Calu3 (cell line): ENCODE results near the gene HSBP1L1. TPM values are rescaled to one million over a fixed set of nuclear protein-coding genes. Genes with fewer than 3 reads are reported as not detected.

Source experiments
- BruUV-seq: library from RNA; stranded (reverse); fragments of 400-500 nt; replicated peaks from 2 replicates; lab custom pipeline; 2021; lab: Mats Ljungman, UMichigan
- CTCF ChIA-PET: fragments of 300-600 bp; sonication (Branson Sonifier 250); formaldehyde crosslinking; loops from one replicate; lab custom pipeline; 2022; ENCODE audit warnings: antibody characterized with exemption; lab: Charles Lee
- DNase-seq: peaks from one replicate; pipeline ENCODE4 v3.0.0; 2022
- H3K27ac Mint-ChIP-seq: one replicate; pipeline ENCODE4 v1.8.0; 2022; ENCODE audit warnings: mixed read lengths; ENCODE audit not compliant: unreplicated experiment
- H3K27me3 Mint-ChIP-seq: one replicate; pipeline ENCODE4 v1.8.0; 2022; ENCODE audit warnings: mixed read lengths; ENCODE audit not compliant: unreplicated experiment
- H3K36me3 Mint-ChIP-seq: one replicate; pipeline ENCODE4 v1.8.0; 2022; ENCODE audit warnings: mild to moderate bottlenecking, moderate library complexity, mixed read lengths; ENCODE audit not compliant: insufficient read depth, unreplicated experiment
- H3K4me1 Mint-ChIP-seq: one replicate; pipeline ENCODE4 v1.8.0; 2022; ENCODE audit warnings: mild to moderate bottlenecking, low read depth, mixed read lengths; ENCODE audit not compliant: unreplicated experiment
- H3K4me3 Mint-ChIP-seq: one replicate; pipeline ENCODE4 v1.8.0; 2022; ENCODE audit warnings: mild to moderate bottlenecking, low read depth, moderate library complexity, mixed read lengths; ENCODE audit not compliant: unreplicated experiment
- H3K9me3 Mint-ChIP-seq: one replicate; pipeline ENCODE4 v1.8.0; 2022; ENCODE audit warnings: low read depth, mixed read lengths; ENCODE audit not compliant: unreplicated experiment
- intact Hi-C: fragments of 100-400 bp; cut with micrococcal nuclease; formaldehyde crosslinking; loops from one replicate; pipeline ENCODE4 v1.10.0; 2022; ENCODE audit not compliant: unreplicated experiment
- total RNA-seq: library from RNA; stranded (reverse); gene quantifications from 2 replicates; pipeline ENCODE4 v1.2.3, GENCODE V29; 2022
- TF ChIP-seq, protein P1 (sequence below): fragments of 200-600 bp; IDR thresholded peaks from one replicate; pipeline ENCODE4 v1.8.0; 2022; ENCODE audit warnings: antibody characterized with exemption; ENCODE audit not compliant: unreplicated experiment

HSBP1L1 gene
- total RNA-seq, 1 experiment from 2014 or later = 18.8 TPM

DNA sequence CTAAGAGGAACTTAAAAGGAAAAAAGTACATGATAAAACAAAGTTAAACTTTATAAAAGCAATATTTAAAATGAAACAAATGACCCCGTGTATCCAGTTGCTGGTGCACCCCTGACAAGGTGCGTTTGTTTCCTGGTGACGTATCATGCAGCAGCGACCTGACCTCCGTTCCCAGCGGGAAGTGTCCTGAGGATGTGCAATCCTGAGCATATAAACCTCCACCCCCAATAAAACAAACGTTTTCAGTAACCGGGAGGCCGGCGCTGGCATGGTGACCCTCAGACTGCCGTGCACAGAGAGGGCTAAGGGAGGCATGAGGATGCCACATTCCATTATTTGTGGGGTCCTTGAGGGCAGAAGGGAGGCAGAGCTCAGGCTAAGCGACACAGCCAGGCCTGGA is 27.8 kb upstream of the HSBP1L1 start:
- no peak for DNase-seq
- Mint-ChIP-seq H3K9me3 (peaks cover 8% of the 10 kb centered on the region), H3K4me3 (no peak overlapping the region), H3K27ac (no peak overlapping the region), H3K4me1 (no peaks in the 10 kb centered on the region), H3K27me3 (no peaks in the 10 kb centered on the region), H3K36me3 (peaks cover 11% of the 10 kb centered on the region)
- intact Hi-C loops = no loop called here
- BruUV-seq = no TSS peak
- CTCF ChIA-PET = no interaction called here
- TF ChIP-seq, protein P1, sequence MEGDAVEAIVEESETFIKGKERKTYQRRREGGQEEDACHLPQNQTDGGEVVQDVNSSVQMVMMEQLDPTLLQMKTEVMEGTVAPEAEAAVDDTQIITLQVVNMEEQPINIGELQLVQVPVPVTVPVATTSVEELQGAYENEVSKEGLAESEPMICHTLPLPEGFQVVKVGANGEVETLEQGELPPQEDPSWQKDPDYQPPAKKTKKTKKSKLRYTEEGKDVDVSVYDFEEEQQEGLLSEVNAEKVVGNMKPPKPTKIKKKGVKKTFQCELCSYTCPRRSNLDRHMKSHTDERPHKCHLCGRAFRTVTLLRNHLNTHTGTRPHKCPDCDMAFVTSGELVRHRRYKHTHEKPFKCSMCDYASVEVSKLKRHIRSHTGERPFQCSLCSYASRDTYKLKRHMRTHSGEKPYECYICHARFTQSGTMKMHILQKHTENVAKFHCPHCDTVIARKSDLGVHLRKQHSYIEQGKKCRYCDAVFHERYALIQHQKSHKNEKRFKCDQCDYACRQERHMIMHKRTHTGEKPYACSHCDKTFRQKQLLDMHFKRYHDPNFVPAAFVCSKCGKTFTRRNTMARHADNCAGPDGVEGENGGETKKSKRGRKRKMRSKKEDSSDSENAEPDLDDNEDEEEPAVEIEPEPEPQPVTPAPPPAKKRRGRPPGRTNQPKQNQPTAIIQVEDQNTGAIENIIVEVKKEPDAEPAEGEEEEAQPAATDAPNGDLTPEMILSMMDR = no peak

DNA sequence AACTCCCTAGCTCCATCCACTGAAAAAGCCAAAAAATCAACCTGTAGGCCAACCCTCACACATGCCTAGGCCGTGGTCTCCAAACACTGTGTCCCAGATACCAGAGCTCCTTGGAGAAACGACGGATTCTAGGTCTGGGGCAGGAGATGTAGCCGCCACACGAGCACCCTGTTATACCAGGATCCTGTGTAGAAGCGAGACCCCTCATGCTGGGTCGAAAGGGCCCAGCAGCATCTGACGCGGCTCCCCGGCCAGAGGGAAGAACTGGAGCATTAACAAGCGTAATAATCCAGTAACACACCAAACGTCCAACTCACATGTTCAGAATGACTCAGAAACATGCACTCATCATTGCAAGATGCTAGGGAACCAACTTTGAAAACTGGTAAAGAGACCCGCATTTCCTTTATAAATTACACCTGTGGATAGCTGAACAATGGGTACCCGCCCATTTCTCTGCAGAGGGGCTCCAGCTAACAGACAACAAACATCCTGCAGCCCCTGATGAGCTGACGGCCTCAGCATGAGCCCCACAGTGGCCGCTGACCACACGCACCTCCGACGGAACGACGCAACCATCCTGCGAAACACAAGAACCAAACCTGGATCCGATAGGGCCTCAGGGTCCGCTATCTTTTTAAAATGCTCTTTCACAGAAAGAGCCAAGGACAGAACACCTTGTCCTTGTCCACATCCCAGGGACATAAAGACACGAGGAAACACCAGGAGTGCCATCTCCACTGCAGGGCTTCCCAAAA is 27.2 kb upstream of the HSBP1L1 start:
- intact Hi-C loops = no loop called here
- DNase-seq = no peak
- H3K9me3 Mint-ChIP-seq = peaks cover 5% of the 10 kb centered on the region
- no peaks in the 10 kb centered on the region for H3K4me1 Mint-ChIP-seq
- TF ChIP-seq, protein P1 = no peak
- peaks cover 11% of the 10 kb centered on the region for H3K36me3 Mint-ChIP-seq
- no peak overlapping the region for H3K4me3 Mint-ChIP-seq
- BruUV-seq = no TSS peak
- no peak overlapping the region for H3K27ac Mint-ChIP-seq
- no peaks in the 10 kb centered on the region for H3K27me3 Mint-ChIP-seq
- CTCF ChIA-PET = no interaction called here

DNA sequence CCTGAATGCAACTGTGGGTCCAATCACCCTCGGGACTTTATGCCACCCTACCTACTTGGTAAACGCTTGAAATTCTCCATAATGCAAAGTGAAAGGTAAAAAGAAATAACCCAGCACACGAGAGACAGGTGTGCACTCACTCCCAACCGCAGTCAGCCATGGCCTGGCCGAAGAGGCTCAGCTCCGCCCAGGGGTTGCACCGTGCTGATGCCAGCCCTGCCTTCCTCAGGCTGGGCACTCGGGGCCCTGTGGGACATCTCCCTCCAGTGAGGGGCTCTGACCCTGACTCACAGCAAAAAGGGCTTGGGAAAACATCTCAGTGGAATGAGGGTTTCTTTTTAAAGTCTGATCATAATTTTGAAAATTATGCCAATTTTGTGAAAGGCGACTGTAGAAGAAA is 26.2 kb upstream of the HSBP1L1 start:
- Mint-ChIP-seq H3K27ac (no peak overlapping the region), H3K4me3 (no peak overlapping the region), H3K9me3 (peaks cover 4% of the 10 kb centered on the region), H3K4me1 (no peaks in the 10 kb centered on the region), H3K27me3 (no peaks in the 10 kb centered on the region), H3K36me3 (peaks cover 11% of the 10 kb centered on the region)
- intact Hi-C loops = no loop called here
- BruUV-seq = no TSS peak
- DNase-seq = no peak
- TF ChIP-seq, protein P1 = no peak
- CTCF ChIA-PET = no interaction called here

DNA sequence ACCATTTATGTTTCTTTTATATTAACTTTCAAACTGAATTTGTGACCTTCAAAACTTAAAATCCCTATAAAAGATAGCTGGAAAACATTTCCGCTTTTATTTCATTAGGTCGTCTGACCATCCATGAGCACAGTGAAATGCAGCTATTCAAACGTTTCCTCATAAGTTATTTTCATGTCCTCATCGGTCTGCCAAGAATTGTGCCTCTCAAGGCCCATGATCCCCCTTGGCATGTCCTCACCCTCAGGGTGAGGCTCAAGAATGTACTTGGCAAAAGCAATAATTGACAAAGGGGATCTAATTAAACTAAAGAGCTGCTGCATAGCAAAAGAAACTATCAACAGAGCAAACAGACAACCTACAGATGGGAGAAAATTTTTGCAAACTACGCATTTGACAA is 25.3 kb upstream of the HSBP1L1 start:
- Mint-ChIP-seq H3K4me1 (no peaks in the 10 kb centered on the region), H3K4me3 (no peak overlapping the region), H3K27me3 (no peaks in the 10 kb centered on the region), H3K36me3 (peaks cover 11% of the 10 kb centered on the region), H3K9me3 (no peaks in the 10 kb centered on the region), H3K27ac (no peak overlapping the region)
- intact Hi-C loops = no loop called here
- TF ChIP-seq, protein P1 = no peak
- no TSS peak for BruUV-seq
- DNase-seq = no peak
- CTCF ChIA-PET = no interaction called here
